Neural cell (in vitro differentiated cells): ENCODE results near the gene DNMT3B.

ENCODE experiments used
- EP300 ChIP-seq: fragments of 450-650 bp; conservative IDR thresholded peaks from 2 replicates; pipeline ENCODE4 v1.6.1; 2014; ENCODE audit warnings: antibody characterized with exemption, mild to moderate bottlenecking, moderate library complexity; ENCODE audit not compliant: poor library complexity, severe bottlenecking
- REST ChIP-seq: IDR thresholded peaks from 2 replicates; pipeline ENCODE4 v1.6.1; 2012; ENCODE audit warnings: borderline replicate concordance
- TF ChIP-seq, protein P1 (sequence below): fragments of 450-650 bp; IDR thresholded peaks from 2 replicates; pipeline ENCODE4 v1.5.1; 2014; ENCODE audit warnings: antibody characterized with exemption, mild to moderate bottlenecking, moderate library complexity; ENCODE audit not compliant: poor library complexity, severe bottlenecking

GRCh38 chr20:32743237-32744112 lies 18.7 kb upstream of the DNMT3B start, which contains the start of gene COMMD7:
- TF ChIP-seq EP300 = peak; percentile 44
- TF ChIP-seq, protein P1, sequence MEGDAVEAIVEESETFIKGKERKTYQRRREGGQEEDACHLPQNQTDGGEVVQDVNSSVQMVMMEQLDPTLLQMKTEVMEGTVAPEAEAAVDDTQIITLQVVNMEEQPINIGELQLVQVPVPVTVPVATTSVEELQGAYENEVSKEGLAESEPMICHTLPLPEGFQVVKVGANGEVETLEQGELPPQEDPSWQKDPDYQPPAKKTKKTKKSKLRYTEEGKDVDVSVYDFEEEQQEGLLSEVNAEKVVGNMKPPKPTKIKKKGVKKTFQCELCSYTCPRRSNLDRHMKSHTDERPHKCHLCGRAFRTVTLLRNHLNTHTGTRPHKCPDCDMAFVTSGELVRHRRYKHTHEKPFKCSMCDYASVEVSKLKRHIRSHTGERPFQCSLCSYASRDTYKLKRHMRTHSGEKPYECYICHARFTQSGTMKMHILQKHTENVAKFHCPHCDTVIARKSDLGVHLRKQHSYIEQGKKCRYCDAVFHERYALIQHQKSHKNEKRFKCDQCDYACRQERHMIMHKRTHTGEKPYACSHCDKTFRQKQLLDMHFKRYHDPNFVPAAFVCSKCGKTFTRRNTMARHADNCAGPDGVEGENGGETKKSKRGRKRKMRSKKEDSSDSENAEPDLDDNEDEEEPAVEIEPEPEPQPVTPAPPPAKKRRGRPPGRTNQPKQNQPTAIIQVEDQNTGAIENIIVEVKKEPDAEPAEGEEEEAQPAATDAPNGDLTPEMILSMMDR = no peak
- peak; percentile 46 for TF ChIP-seq REST
